GM13977 (cell line): ENCODE data around the gene RHBDD2.

Experiments used
- DNase-seq: peaks from one replicate; pipeline ENCODE4 v3.0.0; 2012; ENCODE audit warnings: low spot score
- CTCF ChIP-seq: IDR thresholded peaks from 2 replicates; pipeline ENCODE4 v1.5.1; 2012; ENCODE audit warnings: mild to moderate bottlenecking, control low read depth; ENCODE audit not compliant: insufficient read depth; ENCODE audit errors: extremely low read depth, missing control alignments
- in situ Hi-C: fragments of 300-500 bp; cut with MboI; formaldehyde crosslinking; loops from one replicate; pipeline ENCODE4 v1.12.0; 2022; ENCODE audit warnings: low sequenced_read_pairs, low pct_unique_long_range_greater_than_20kb, mixed read lengths, inconsistent platforms; ENCODE audit not compliant: unreplicated experiment

The RHBDD2 gene

GRCh38 chr7:75891815-75892411 lies 13.1 kb downstream of the RHBDD2 start:
- no peak for TF ChIP-seq CTCF
- DNase-seq, result no peak
- in situ Hi-C loops, result no loop called here

GRCh38 chr7:75892634-75893272 lies 13.9 kb downstream of the RHBDD2 start:
- no peak for DNase-seq
- in situ Hi-C loops, result no loop called here

GRCh38 chr7:75896803-75897327 lies 18.0 kb downstream of the RHBDD2 start:
- in situ Hi-C loops, result no loop called here
- DNase-seq, result no peak
- TF ChIP-seq CTCF, result no peak

More at GRCh38 chr7:75892634-75893272, 13.9 kb downstream of the RHBDD2 start:
- no peak for TF ChIP-seq CTCF

- no peak for DNase-seq
- TF ChIP-seq CTCF, result no peak
- in situ Hi-C loops, result no loop called here
Measured at GRCh38 chr7:75900617-75901315, 21.9 kb downstream of the RHBDD2 start.

GRCh38 chr7:75905785-75906604 lies 27.2 kb downstream of the RHBDD2 start:
- no peak for TF ChIP-seq CTCF
- in situ Hi-C loops, result no loop called here

More at GRCh38 chr7:75905785-75906604, 27.2 kb downstream of the RHBDD2 start:
- DNase-seq, result no peak
